ENCODE data around the gene RGS1. TPM values are rescaled to one million over a fixed set of nuclear protein-coding genes. Genes with fewer than 3 reads are reported as not detected.

RGS1 gene
- total RNA-seq, 8 experiments from 2014 or later, result 0.05 to 5.3 (median 0.57) TPM; not detected in 2

DNA sequence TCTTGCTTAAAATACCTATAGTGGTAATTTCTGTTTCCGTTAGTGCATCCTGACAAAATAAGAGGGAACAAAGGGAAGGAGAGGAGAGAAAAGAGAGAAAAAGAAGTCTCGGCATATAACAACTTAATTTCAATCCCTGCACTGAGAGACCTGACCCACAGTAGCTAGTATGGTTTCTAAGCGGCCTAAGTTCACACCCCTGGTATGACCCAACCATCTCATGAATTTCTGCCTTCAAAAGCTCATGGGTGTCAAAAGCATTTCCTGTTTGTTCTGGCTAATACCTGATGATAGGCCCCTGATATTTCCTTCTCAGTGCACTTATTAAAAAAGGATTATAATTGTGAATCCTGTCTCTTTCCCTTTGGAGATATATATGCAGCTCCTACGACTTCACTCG, 32.1 kb upstream of the RGS1 start:
- H3K4me1 ChIP-seq (replicated peaks in 1 of 2), result peaks cover 7 to 11% of the 10 kb centered on the region in 2 donors
- WGBS, 10 experiments, result 90 to 100% (median 94%) methylated on average over 2 to 5 of the region's 5 CpGs
- in situ Hi-C loops (cut with MboI; ENCODE audit: low pct_unique_long_range_greater_than_20kb in 2 of 9, low sequenced_read_pairs in 9 of 9, unreplicated experiment in 9 of 9), result no loop called here
- H3K27ac ChIP-seq, result no peak overlapping the region
- ATAC-seq (replicated peaks in 6 of 8), result no peak
- H3K4me3 ChIP-seq, result no peak overlapping the region

DNA sequence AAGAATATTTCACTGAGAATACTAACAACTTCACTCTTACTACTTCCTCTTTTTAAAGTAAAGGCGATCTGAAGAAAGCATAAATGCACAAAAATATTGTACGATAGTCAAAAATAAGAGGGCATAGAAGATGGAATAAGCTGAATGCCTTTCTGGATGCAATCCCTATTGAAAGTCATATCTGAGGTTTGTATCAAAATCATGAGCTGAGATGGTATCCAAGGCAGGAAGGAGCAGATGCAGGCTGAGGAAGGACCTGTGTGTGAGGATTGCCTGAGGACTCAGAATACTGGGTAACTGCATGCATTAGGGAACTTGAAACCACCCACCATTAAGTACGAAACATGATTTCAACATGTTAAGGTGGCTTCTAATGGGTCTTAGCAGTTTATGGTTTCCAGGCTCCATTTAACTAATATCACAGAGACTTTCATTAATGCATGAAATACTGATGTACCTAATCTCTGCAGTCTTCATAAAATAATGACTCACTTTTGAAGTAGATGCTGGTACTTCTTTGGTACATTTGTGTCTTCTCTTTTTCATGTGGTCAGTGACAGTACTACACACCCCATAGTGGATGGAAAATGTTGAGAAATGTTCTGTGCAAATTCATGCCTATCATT, 29.6 kb upstream of the RGS1 start:
- in situ Hi-C loops (cut with MboI; ENCODE audit: low pct_unique_long_range_greater_than_20kb in 2 of 9, low sequenced_read_pairs in 9 of 9, unreplicated experiment in 9 of 9), result no loop called here
- WGBS, 10 experiments, result 54 to 100% (median 95%) methylated on average over 2 to 3 of the region's 3 CpGs; no CpG with 5 or more reads in 2 of the 10 experiments
- ATAC-seq (replicated peaks in 6 of 8), result peak in 3 of 8 experiments; percentile 64 to 69 (median 67)
- no peak overlapping the region for H3K27ac ChIP-seq
- no peaks in the 10 kb centered on the region for H3K4me1 ChIP-seq (replicated peaks in 1 of 2)
- H3K4me3 ChIP-seq, result no peak overlapping the region

DNA sequence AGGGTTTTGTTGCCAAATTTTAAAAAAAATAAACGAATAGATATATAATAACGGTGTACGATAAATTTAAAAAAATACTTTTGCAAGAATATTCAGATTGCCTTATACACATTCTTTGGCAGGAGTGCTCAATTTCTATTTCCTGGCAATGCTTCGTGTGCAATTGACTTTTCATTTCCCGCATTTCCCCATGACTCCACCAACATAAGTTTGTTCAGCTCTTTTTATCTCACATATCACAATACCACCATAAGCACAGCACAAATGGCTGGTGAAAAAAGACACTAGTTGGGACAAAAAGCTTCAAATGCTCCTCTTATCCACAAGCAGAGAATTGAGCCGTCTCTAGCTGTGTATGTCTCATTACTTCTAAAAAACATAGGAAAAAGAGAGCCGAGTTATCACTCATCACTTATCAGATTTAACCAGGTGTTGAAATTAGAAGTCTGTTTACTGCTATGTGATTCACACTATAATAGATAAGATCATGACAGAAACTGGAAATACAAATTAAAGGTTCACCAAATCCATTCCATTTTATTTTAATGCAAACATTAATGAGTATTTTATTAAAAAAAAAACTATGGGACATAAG, 28.9 kb upstream of the RGS1 start:
- Histone ChIP-seq H3K27ac (no peak overlapping the region), H3K4me1 (replicated peaks in 1 of 2) (no peaks in the 10 kb centered on the region), H3K4me3 (no peak overlapping the region)
- peak in 3 of 8 experiments; percentile 29 to 48 (median 46) for ATAC-seq (replicated peaks in 6 of 8)
- in situ Hi-C loops (cut with MboI; ENCODE audit: low pct_unique_long_range_greater_than_20kb in 2 of 9, low sequenced_read_pairs in 9 of 9, unreplicated experiment in 9 of 9), result no loop called here
- WGBS, 10 experiments, result 24 to 92% (median 79%) methylated on average over 3 to 7 of the region's 7 CpGs

DNA sequence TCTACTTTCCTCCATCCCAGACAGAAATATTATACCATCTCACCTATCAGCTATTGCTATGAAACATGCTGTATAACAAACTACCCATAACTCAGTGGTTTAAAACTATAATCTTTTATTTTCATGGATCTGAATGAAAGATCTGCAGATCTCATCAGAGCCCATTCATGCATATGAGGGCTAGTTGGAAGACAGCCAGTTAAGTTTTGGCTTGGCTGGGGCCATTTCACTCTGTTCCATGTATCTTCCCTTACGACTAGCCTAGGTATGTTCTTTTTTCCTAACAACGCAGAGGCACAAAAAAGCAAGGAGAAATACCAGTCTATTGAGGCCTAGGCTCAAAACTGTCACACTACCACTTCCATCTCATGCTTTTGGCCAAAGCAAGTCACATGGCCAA, 28.1 kb upstream of the RGS1 start:
- Histone ChIP-seq H3K27ac (no peak overlapping the region), H3K4me1 (replicated peaks in 1 of 2) (no peaks in the 10 kb centered on the region), H3K4me3 (no peak overlapping the region)
- no peak for ATAC-seq (replicated peaks in 6 of 8)
- 91 to 100% (median 100%) methylated on average over 1 to 2 of the region's 2 CpGs; no CpG with 5 or more reads in 3 of the 10 experiments for WGBS, 10 experiments
- in situ Hi-C loops (cut with MboI; ENCODE audit: low pct_unique_long_range_greater_than_20kb in 2 of 9, low sequenced_read_pairs in 9 of 9, unreplicated experiment in 9 of 9), result no loop called here

DNA sequence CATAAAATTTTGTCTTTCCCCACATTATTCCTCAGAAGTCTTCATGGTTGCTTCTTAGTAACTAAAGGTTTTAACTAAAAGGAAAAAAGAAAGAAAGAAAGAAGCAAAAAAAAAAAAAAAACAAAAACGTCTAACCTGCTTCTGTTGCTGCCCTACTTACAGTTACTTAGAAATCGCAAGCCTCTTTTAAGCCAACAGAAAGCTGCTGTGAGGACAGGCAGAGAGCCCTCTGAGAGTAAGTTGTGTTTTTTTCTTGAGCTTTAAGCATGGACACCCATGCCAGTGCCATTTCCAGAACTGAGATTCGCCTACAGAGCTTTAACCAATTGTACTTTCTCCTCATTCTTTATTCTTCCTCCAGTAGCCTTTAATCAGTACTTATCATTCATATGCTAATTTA, 25.6 kb upstream of the RGS1 start:
- ATAC-seq (replicated peaks in 6 of 8), result no peak
- in situ Hi-C loops (cut with MboI; ENCODE audit: low pct_unique_long_range_greater_than_20kb in 2 of 9, low sequenced_read_pairs in 9 of 9, unreplicated experiment in 9 of 9), result no loop called here
- H3K4me3 ChIP-seq, result no peak overlapping the region
- H3K4me1 ChIP-seq (replicated peaks in 1 of 2), result no peaks in the 10 kb centered on the region
- 68 to 93% (median 81%) methylated on average over 2 to 3 of the region's 3 CpGs for WGBS, 10 experiments
- no peak overlapping the region for H3K27ac ChIP-seq

DNA sequence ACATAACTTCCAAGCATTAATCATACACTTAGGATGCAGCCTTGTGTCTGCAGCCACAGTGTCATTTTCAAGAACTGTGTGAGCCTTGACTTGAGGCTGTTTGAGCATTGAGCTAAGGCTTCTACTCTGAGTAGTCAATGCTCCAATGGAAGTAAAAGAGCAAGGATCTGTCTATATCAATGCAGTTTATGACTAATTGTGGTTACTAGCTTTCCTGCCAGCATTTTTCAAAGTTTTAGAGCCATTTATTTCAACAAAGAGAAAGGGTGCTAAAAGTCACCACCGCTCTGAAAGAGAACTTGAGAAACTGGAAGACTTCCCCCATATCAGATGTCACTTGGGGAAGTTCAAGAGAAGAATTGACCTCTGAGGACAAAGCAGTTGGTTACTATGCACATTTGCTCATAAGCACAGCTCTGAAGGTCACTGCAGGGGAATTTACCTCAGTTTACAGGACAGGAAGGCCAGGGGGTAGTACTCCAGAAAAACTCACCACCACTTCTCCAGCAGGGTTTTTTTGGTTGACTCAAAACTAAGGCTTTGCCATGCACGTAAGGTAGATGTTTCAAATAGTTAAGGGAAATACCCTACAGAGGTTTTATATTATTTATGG, 24.5 kb upstream of the RGS1 start:
- WGBS, 10 experiments, result 57 to 100% (median 95%) methylated on average over 1 to 2 of the region's 2 CpGs; no CpG with 5 or more reads in 2 of the 10 experiments
- no peaks in the 10 kb centered on the region for H3K4me1 ChIP-seq (replicated peaks in 1 of 2)
- no peak overlapping the region for H3K4me3 ChIP-seq
- in situ Hi-C loops (cut with MboI; ENCODE audit: low pct_unique_long_range_greater_than_20kb in 2 of 9, low sequenced_read_pairs in 9 of 9, unreplicated experiment in 9 of 9), result no loop called here
- peak in 1 of 8 experiments; percentile 22 for ATAC-seq (replicated peaks in 6 of 8)
- no peak overlapping the region for H3K27ac ChIP-seq

DNA sequence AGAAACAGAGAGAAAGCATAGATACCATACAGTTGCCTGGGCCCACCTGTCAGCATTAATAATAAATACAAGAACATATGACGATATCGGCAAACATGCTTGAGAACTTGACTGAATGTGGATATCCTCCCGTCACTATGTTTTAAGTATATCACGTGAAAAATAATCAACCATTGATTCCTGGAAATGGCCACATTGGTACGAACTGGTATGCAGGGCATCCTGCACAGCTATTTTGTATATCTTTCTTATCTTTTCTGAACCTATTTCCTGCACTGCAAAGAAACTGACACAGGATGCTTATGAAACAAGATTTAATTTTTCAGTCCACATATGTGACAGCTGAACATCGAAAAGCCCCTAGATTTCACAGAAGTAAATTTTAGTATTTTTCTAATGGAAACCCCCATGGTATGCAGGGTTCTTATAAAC, 22.8 kb upstream of the RGS1 start:
- H3K4me3 ChIP-seq, result no peak overlapping the region
- WGBS, 10 experiments, result 83 to 100% (median 96%) methylated on average over 1 to 6 of the region's 6 CpGs
- H3K27ac ChIP-seq, result no peak overlapping the region
- ATAC-seq (replicated peaks in 6 of 8), result no peak
- no peaks in the 10 kb centered on the region for H3K4me1 ChIP-seq (replicated peaks in 1 of 2)
- in situ Hi-C loops (cut with MboI; ENCODE audit: low pct_unique_long_range_greater_than_20kb in 2 of 9, low sequenced_read_pairs in 9 of 9, unreplicated experiment in 9 of 9), result no loop called here

DNA sequence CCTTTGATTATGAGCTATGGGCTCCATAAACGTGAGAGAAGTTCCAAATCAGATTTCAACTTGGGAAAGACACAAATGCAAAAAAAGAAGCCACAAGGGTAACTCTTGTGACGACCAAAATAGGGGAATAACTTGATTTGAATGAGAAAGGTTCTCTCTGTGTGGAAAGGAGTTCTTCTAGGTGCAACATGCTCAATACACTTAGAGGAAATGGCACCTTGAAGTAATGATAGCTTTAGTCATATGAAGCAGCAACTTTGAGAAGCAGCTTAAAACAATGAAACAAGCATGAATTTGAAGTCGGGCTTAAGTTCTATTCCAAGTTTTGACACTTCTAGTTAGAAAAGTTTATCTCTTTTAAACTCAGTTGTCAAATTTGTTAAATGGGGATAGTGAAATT, 21.8 kb upstream of the RGS1 start:
- 67 to 100% (median 78%) methylated on average over 2 to 3 of the region's 3 CpGs for WGBS, 10 experiments
- ATAC-seq (replicated peaks in 6 of 8), result no peak
- in situ Hi-C loops (cut with MboI; ENCODE audit: low pct_unique_long_range_greater_than_20kb in 2 of 9, low sequenced_read_pairs in 9 of 9, unreplicated experiment in 9 of 9), result no loop called here
- H3K27ac ChIP-seq, result no peak overlapping the region
- H3K4me3 ChIP-seq, result no peak overlapping the region
- H3K4me1 ChIP-seq (replicated peaks in 1 of 2), result no peaks in the 10 kb centered on the region

DNA sequence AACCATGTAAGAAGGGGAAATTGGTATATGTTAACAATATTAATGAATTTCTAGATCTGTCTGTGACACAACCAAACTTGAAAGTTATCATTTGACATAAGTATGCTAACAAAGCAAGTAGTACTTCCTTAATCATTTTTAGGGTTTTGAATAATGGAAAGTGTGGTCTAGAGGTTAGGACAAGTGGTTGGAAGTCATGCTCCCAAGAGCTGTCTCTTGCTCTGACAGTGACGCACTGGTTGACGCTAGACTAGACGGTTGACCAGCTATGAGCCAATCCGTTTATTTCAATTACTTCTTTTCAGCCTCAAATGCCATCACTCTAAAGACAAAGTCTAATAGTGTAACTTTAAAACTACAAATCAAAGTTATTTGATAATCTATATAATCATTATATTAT, 20.7 kb upstream of the RGS1 start:
- Histone ChIP-seq H3K4me3 (no peak overlapping the region), H3K27ac (no peak overlapping the region), H3K4me1 (replicated peaks in 1 of 2) (no peaks in the 10 kb centered on the region)
- 90 to 100% (median 97%) methylated on average over 2 to 4 of the region's 4 CpGs; no CpG with 5 or more reads in 3 of the 10 experiments for WGBS, 10 experiments
- in situ Hi-C loops (cut with MboI; ENCODE audit: low pct_unique_long_range_greater_than_20kb in 2 of 9, low sequenced_read_pairs in 9 of 9, unreplicated experiment in 9 of 9), result no loop called here
- ATAC-seq (replicated peaks in 6 of 8), result no peak

DNA sequence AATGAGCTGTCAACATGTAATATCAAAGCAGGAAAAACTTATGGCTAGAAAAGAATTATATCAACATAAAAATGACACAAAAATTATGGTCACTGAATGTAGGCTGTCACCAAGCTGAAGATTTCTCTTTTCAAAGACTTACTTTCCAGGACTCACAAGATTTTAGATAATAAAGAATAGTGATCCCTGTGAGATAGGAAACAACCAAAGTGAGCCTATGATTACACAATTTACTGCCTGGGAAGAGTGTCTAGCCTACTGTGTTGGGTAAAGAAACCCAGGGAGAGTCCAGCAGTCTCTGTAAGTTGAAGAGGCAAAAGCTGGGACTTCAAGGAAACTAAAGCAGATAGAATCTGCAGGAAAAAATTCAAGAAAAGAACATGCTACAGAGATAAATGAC, 20.2 kb upstream of the RGS1 start:
- no peak for ATAC-seq (replicated peaks in 6 of 8)
- in situ Hi-C loops (cut with MboI; ENCODE audit: low pct_unique_long_range_greater_than_20kb in 2 of 9, low sequenced_read_pairs in 9 of 9, unreplicated experiment in 9 of 9), result no loop called here
- Histone ChIP-seq H3K4me3 (no peak overlapping the region), H3K27ac (no peak overlapping the region), H3K4me1 (replicated peaks in 1 of 2) (no peaks in the 10 kb centered on the region)

DNA sequence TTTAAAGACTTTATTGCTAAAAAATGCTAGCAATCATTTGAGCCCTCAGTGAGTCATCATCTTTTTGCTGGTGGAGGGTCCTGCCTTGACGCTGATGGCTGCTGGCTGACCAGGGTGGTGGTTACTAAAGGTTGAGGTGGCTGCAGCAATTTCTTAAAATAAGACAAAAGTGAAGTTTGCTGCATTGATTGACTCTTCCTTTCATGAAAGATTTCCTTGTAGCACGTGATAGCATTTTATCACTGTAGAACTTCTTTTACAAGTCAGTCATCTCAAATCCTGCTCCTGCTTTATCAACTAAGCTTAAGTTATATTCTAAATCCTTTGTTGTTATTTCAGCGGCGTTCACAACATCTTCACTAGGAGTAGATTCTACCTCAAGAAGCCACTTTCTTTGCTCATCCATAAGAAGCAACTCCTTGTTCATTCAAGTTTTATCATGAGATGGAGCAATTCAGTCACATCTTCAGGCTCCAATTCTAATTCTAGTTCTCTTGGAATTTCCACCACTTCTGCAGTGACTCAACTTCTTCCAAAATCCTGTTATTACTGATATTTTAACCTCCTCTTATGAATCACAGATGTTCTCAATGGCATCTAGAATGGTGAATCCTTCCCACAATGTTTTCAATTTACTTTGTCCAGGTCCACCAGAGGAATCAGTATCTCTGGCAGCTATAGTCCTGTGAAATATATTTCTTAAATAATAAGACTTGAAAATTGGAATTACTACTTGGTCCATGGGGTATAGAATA, 17.6 kb upstream of the RGS1 start:
- in situ Hi-C loops (cut with MboI; ENCODE audit: low pct_unique_long_range_greater_than_20kb in 2 of 9, low sequenced_read_pairs in 9 of 9, unreplicated experiment in 9 of 9), result no loop called here
- Histone ChIP-seq H3K4me3 (no peak overlapping the region), H3K27ac (no peak overlapping the region), H3K4me1 (replicated peaks in 1 of 2) (no peaks in the 10 kb centered on the region)
- WGBS, 10 experiments, result 78 to 100% (median 91%) methylated on average over 1 to 4 of the region's 4 CpGs
- ATAC-seq (replicated peaks in 6 of 8), result no peak

DNA sequence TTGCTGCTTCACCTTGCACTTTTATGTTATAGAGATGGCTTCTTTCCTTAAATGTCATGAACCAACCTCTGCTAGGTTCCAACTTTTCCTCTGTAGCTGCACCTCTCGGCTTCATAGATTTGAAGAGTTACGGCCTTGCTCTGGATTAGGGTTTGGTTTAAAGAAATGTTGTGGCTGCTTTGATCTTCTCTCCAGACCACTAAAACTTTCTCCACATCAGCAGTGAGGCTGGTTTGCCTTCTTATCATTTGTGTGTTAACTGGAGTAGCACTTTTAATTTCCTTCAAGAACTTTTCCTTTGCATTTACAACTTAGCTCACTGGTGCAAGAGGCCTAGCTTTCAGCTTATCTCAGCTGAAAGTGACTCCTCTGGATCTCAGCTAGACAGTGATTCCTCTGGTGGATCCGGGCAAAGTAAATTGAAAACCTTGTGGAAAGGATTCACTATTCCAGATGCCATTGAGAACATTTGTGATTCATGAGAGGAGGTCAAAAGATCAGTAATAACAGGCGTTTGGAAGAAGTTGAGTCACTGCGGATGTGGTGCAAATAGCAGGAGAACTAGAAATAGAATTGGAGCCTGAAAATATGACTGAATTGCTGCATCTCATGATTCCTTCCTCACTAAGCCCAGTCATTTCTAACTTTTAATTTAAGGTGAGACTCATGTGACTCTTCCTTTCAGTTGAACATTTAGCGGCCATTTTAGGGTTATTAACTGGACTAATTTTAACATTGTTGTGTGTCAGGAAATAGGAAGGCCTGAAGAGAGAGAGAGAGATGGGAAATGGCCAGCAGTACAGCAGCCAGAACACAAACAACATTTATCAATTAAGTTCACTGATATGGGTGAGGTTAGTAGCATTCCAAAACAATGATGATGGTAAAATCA, 16.2 kb upstream of the RGS1 start:
- in situ Hi-C loops (cut with MboI; ENCODE audit: low pct_unique_long_range_greater_than_20kb in 2 of 9, low sequenced_read_pairs in 9 of 9, unreplicated experiment in 9 of 9), result no loop called here
- H3K27ac ChIP-seq, result no peak overlapping the region
- H3K4me3 ChIP-seq, result no peak overlapping the region
- H3K4me1 ChIP-seq (replicated peaks in 1 of 2), result no peaks in the 10 kb centered on the region
- 0 to 100% (median 83%) methylated on average over 1 to 6 of the region's 6 CpGs for WGBS, 10 experiments
- peak in 2 of 8 experiments; percentile 89 for ATAC-seq (replicated peaks in 6 of 8)
